Activated naive CD4-positive, alpha-beta T cell treated with anti-CD3 and anti-CD28 coated beads, Interleukin-2, amount 10 ng/mL, durations not matched to agents 7 days and 5 days (primary cell): ENCODE measurements around the gene FSCN2.

Experiments
- CTCF ChIA-PET: fragments of 350-600 bp; sonication (Branson Sonifier 250); formaldehyde crosslinking; loops from one replicate; lab custom pipeline; 2021; ENCODE audit warnings: antibody characterized with exemption; lab: Charles Lee
- DNase-seq: peaks from one replicate; pipeline ENCODE4 v3.0.0-alpha.2; 2020
- H3K27ac Mint-ChIP-seq: one replicate; pipeline ENCODE4 v1.8.0; 2021; ENCODE audit warnings: mild to moderate bottlenecking, moderate library complexity, mixed read lengths
- H3K27me3 Mint-ChIP-seq: one replicate; pipeline ENCODE4 v1.8.0; 2021; ENCODE audit warnings: mild to moderate bottlenecking, mixed read lengths
- H3K36me3 Mint-ChIP-seq: one replicate; pipeline ENCODE4 v1.8.0; 2021; ENCODE audit warnings: mixed read lengths
- H3K4me1 Mint-ChIP-seq: one replicate; pipeline ENCODE4 v1.8.0; 2021; ENCODE audit warnings: mixed read lengths
- H3K4me3 Mint-ChIP-seq: one replicate; pipeline ENCODE4 v1.8.0; 2021; ENCODE audit warnings: mild to moderate bottlenecking, moderate library complexity, mixed read lengths
- H3K9me3 Mint-ChIP-seq: one replicate; pipeline ENCODE4 v1.8.0; 2021; ENCODE audit warnings: mixed read lengths

Gene FSCN2

GRCh38 chr17:81527591-81528383 is at the start of gene FSCN2:
TSS of gene FSCN2 (plus strand) at chr17:81528377. CDS start at chr17:81528532, 155 bp downstream.
- Mint-ChIP-seq H3K4me3 (no peak within 1 kb of the TSS), H3K9me3 (no peaks in the 10 kb centered on the region), H3K27ac (no peak within 1 kb of the TSS), H3K27me3 (peaks cover 47% of the 10 kb centered on the region), H3K36me3 (no peaks in the 10 kb centered on the region), H3K4me1 (no peaks in the 10 kb centered on the region)
- CTCF ChIA-PET: no interaction called here
- DNase-seq: no peak

GRCh38 chr17:81479175-81480071 is 48.8 kb upstream of the FSCN2 start:
- Mint-ChIP-seq H3K27ac (no peak overlapping the region), H3K4me1 (peaks cover 9% of the 10 kb centered on the region), H3K4me3 (no peak overlapping the region), H3K9me3 (no peaks in the 10 kb centered on the region), H3K36me3 (no peaks in the 10 kb centered on the region), H3K27me3 (peaks cover 71% of the 10 kb centered on the region)
- no peak for DNase-seq
- CTCF ChIA-PET: no interaction called here

- no peaks in the 10 kb centered on the region for H3K9me3 Mint-ChIP-seq
- peak overlapping the region; percentile 12 for H3K4me3 Mint-ChIP-seq
- peaks cover 9% of the 10 kb centered on the region for H3K4me1 Mint-ChIP-seq
- H3K27me3 Mint-ChIP-seq: peaks cover 71% of the 10 kb centered on the region
- H3K36me3 Mint-ChIP-seq: no peaks in the 10 kb centered on the region
- DNase-seq: no peak
- no peak overlapping the region for H3K27ac Mint-ChIP-seq
- CTCF ChIA-PET: no interaction called here
Measured at GRCh38 chr17:81480140-81481072, 47.8 kb upstream of the FSCN2 start.

GRCh38 chr17:81481073-81481799 is 46.9 kb upstream of the FSCN2 start:
- Mint-ChIP-seq H3K27ac (no peak overlapping the region), H3K9me3 (no peaks in the 10 kb centered on the region), H3K36me3 (no peaks in the 10 kb centered on the region), H3K4me1 (peaks cover 13% of the 10 kb centered on the region), H3K27me3 (peaks cover 63% of the 10 kb centered on the region), H3K4me3 (peak overlapping the region; percentile 53)
- DNase-seq: peak; percentile 76
- CTCF ChIA-PET: no interaction called here

- CTCF ChIA-PET: no interaction called here
- DNase-seq: no peak
- H3K4me3 Mint-ChIP-seq: peak overlapping the region; percentile 53
- peaks cover 60% of the 10 kb centered on the region for H3K27me3 Mint-ChIP-seq
- H3K27ac Mint-ChIP-seq: no peak overlapping the region
- H3K4me1 Mint-ChIP-seq: peaks cover 16% of the 10 kb centered on the region
- no peaks in the 10 kb centered on the region for H3K9me3 Mint-ChIP-seq
- no peaks in the 10 kb centered on the region for H3K36me3 Mint-ChIP-seq
Measured at GRCh38 chr17:81481815-81482505, 46.2 kb upstream of the FSCN2 start.

GRCh38 chr17:81482673-81483072 is 45.5 kb upstream of the FSCN2 start:
- H3K36me3 Mint-ChIP-seq: no peaks in the 10 kb centered on the region
- DNase-seq: no peak
- peaks cover 19% of the 10 kb centered on the region for H3K4me1 Mint-ChIP-seq
- H3K4me3 Mint-ChIP-seq: peak overlapping the region; percentile 28
- CTCF ChIA-PET: interaction anchor here (1.1 to 2.8 kb wide), 3 partner anchors 81 to 340 kb away, joined by 3 to 10 read pairs (median 3); no protein-coding TSS in a partner anchor
- peaks cover 64% of the 10 kb centered on the region for H3K27me3 Mint-ChIP-seq
- H3K27ac Mint-ChIP-seq: no peak overlapping the region
- no peaks in the 10 kb centered on the region for H3K9me3 Mint-ChIP-seq

- Mint-ChIP-seq H3K36me3 (no peaks in the 10 kb centered on the region), H3K4me3 (peak overlapping the region; percentile 28), H3K4me1 (peaks cover 19% of the 10 kb centered on the region), H3K27me3 (peaks cover 58% of the 10 kb centered on the region), H3K27ac (no peak overlapping the region), H3K9me3 (no peaks in the 10 kb centered on the region)
- DNase-seq: no peak
- CTCF ChIA-PET: interaction anchor here (1.1 to 2.8 kb wide), 6 partner anchors 16 to 341 kb away, joined by 3 to 26 read pairs (median 6); partner anchors contain the start of gene SLC38A10
Measured at GRCh38 chr17:81483085-81483861, 44.9 kb upstream of the FSCN2 start.

GRCh38 chr17:81483862-81484194 is 44.3 kb upstream of the FSCN2 start:
- H3K27ac Mint-ChIP-seq: no peak overlapping the region
- CTCF ChIA-PET: interaction anchor here (1.2 to 2.8 kb wide), 7 partner anchors 13 to 341 kb away, joined by 3 to 30 read pairs (median 10); partner anchors contain the start of gene SLC38A10
- H3K4me3 Mint-ChIP-seq: peak overlapping the region; percentile 10
- peaks cover 58% of the 10 kb centered on the region for H3K27me3 Mint-ChIP-seq
- DNase-seq: no peak
- H3K4me1 Mint-ChIP-seq: peaks cover 19% of the 10 kb centered on the region
- H3K36me3 Mint-ChIP-seq: no peaks in the 10 kb centered on the region
- no peaks in the 10 kb centered on the region for H3K9me3 Mint-ChIP-seq

GRCh38 chr17:81484195-81484979 is 43.8 kb upstream of the FSCN2 start:
- H3K36me3 Mint-ChIP-seq: no peaks in the 10 kb centered on the region
- no peaks in the 10 kb centered on the region for H3K9me3 Mint-ChIP-seq
- CTCF ChIA-PET: interaction anchor here (0.6 to 2.8 kb wide), 24 partner anchors 10 to 342 kb away, joined by 3 to 30 read pairs (median 4); partner anchors contain the start of genes BAHCC1, CEP131 and SLC38A10
- DNase-seq: peak; percentile 88
- peak overlapping the region; percentile 10 for H3K4me3 Mint-ChIP-seq
- peaks cover 19% of the 10 kb centered on the region for H3K4me1 Mint-ChIP-seq
- H3K27me3 Mint-ChIP-seq: peaks cover 58% of the 10 kb centered on the region
- no peak overlapping the region for H3K27ac Mint-ChIP-seq

- no peak overlapping the region for H3K4me3 Mint-ChIP-seq
- H3K36me3 Mint-ChIP-seq: no peaks in the 10 kb centered on the region
- DNase-seq: no peak
- peaks cover 21% of the 10 kb centered on the region for H3K4me1 Mint-ChIP-seq
- CTCF ChIA-PET: interaction anchor here (1.9 to 2.7 kb wide), 2 partner anchors 89 to 195 kb away, joined by 6 to 26 read pairs; no protein-coding TSS in a partner anchor
- no peak overlapping the region for H3K27ac Mint-ChIP-seq
- H3K9me3 Mint-ChIP-seq: no peaks in the 10 kb centered on the region
- peaks cover 61% of the 10 kb centered on the region for H3K27me3 Mint-ChIP-seq
Measured at GRCh38 chr17:81486199-81486810, 41.9 kb upstream of the FSCN2 start.

- DNase-seq: no peak
- CTCF ChIA-PET: no interaction called here
Measured at GRCh38 chr17:81487089-81487486, 41.1 kb upstream of the FSCN2 start.

More at GRCh38 chr17:81487089-81487486, 41.1 kb upstream of the FSCN2 start:
- peaks cover 62% of the 10 kb centered on the region for H3K27me3 Mint-ChIP-seq
- H3K4me3 Mint-ChIP-seq: peak overlapping the region; percentile 56
- H3K36me3 Mint-ChIP-seq: no peaks in the 10 kb centered on the region
- H3K27ac Mint-ChIP-seq: no peak overlapping the region
- H3K9me3 Mint-ChIP-seq: no peaks in the 10 kb centered on the region
- peaks cover 16% of the 10 kb centered on the region for H3K4me1 Mint-ChIP-seq
